ENCODE measurements around the gene NRAP. TPM values are rescaled to one million over a fixed set of nuclear protein-coding genes. Genes with fewer than 3 reads are reported as not detected.

NRAP gene
- total and polyA plus RNA-seq, 2 donors: 1.5 TPM; not detected in 1

DNA sequence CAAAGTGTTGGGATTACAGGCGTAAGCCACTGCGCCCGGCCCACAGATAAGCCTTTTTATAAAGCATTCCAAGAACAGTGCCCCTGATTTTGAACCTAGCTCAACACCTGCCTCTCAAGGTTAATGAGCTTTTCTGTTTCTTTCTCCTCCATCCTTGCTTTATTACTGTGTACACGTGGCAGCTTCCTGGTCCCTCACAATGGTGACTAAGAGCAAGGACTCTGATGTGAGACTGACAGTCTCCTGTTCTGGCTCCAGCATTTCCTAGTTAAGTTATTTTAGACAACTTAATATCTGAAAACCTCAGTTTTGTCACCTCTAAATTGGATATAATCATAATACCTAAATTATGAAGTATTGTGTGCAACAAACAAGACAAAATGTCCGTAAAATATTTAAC is 101.1 kb downstream of the NRAP start:
- Histone ChIP-seq H3K4me1 (ENCODE audit: insufficient read depth) (no peaks in the 10 kb centered on the region), H3K27ac (ENCODE audit: low read depth) (no peak overlapping the region), H3K36me3 (ENCODE audit: insufficient read depth) (no peaks in the 10 kb centered on the region), H3K4me3 (ENCODE audit: low read depth, low read length) (no peak overlapping the region)
- no peak for DNase-seq (ENCODE audit: extremely low spot score)
- WGBS: 91% methylated on average over 5 of the region's 5 CpGs

DNA sequence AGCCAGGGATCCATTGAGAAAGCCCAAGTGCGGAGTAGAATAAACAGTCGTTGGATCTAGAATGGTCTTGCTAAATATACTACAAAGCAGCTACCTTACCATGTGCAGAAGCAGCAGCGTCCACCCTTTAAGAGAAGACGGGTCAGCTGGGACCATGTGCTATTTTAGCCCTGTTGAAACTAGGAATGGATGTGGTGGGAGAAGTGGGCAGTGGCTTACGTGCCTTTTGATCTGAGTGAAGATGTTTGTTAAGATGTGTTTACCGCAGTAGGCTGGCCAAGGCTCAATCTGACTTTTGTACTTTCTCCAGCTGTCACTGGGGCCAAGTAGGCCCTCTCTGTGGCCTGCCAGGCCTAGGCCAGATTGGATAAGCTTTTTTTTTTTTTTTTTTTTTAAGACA is 101.8 kb downstream of the NRAP start:
- Histone ChIP-seq H3K4me1 (ENCODE audit: insufficient read depth) (no peaks in the 10 kb centered on the region), H3K4me3 (ENCODE audit: low read depth, low read length) (no peak overlapping the region), H3K36me3 (ENCODE audit: insufficient read depth) (no peaks in the 10 kb centered on the region), H3K27ac (ENCODE audit: low read depth) (no peak overlapping the region)
- WGBS: 48% methylated on average over 6 of the region's 6 CpGs
- DNase-seq (ENCODE audit: extremely low spot score): no peak

DNA sequence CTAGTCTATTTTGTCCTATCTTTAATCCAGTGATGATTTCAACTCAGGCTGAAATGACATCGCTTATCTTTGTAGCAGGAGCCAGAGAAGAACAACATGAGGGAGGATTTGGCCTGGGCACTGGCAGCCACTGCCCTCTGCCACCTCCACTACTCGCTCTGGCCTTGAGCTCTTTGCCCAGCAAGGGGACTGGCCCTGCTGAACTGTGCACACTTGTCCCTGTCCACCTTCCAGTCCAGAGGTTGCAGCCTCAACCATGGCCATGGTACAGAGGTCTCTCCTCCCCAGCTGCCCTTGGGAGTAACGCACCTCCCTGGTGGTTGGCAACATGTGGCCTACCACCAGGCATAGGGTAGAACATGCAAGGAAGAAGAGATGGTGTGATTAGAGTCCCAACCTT is 102.6 kb downstream of the NRAP start:
- DNase-seq (ENCODE audit: extremely low spot score): no peak
- WGBS: 79% methylated on average over 3 of the region's 3 CpGs
- no peaks in the 10 kb centered on the region for H3K4me1 ChIP-seq (ENCODE audit: insufficient read depth)
- H3K36me3 ChIP-seq (ENCODE audit: insufficient read depth): no peaks in the 10 kb centered on the region
- H3K27ac ChIP-seq (ENCODE audit: low read depth): peak overlapping the region; percentile 11
- H3K4me3 ChIP-seq (ENCODE audit: low read depth, low read length): no peak overlapping the region

DNA sequence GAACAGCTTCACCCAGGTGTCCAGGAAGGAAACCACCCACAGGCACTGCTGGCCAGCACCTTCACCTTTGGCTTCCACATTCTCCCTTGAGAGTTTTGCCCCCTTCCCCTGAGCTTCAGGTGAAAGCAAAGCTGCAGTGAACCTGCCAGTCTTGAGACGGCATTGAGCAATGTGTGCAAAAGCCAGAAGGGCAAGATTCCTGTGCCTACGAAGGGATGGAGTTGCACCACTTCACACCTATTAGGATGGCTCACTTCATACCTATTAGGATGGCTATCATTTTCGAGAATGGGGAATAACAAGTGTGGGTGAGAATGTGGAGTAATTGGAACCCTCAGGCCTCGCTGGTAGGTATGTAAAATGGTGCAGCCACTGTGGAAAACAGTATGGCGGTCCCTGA is 103.8 kb downstream of the NRAP start:
- DNase-seq (ENCODE audit: extremely low spot score): no peak
- H3K27ac ChIP-seq (ENCODE audit: low read depth): no peak overlapping the region
- no peak overlapping the region for H3K4me3 ChIP-seq (ENCODE audit: low read depth, low read length)
- H3K36me3 ChIP-seq (ENCODE audit: insufficient read depth): no peaks in the 10 kb centered on the region
- no peaks in the 10 kb centered on the region for H3K4me1 ChIP-seq (ENCODE audit: insufficient read depth)
- WGBS: 83% methylated on average over 5 of the region's 5 CpGs

DNA sequence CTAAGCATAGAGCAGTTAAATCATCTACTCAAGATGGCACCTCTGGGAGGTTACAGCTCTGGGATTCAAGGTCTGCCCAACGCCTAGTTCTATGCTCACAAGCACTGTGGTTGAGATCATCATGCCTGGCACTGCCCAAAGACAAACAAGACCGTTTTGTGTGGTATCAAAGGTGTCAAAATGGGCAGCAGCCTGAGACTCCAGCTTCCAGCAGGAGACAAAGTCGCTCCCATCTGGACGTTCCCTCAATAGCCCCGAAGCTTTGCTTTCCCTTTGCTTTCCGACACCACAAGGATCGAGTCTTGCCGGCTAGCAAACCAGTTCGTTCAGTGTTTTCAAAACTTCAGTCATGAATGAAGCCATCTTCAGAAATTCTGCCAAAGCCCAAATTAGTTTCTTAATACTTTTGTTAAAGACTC is 105.9 kb downstream of the NRAP start:
- no peak overlapping the region for H3K4me3 ChIP-seq (ENCODE audit: low read depth, low read length)
- H3K27ac ChIP-seq (ENCODE audit: low read depth): no peak overlapping the region

DNA sequence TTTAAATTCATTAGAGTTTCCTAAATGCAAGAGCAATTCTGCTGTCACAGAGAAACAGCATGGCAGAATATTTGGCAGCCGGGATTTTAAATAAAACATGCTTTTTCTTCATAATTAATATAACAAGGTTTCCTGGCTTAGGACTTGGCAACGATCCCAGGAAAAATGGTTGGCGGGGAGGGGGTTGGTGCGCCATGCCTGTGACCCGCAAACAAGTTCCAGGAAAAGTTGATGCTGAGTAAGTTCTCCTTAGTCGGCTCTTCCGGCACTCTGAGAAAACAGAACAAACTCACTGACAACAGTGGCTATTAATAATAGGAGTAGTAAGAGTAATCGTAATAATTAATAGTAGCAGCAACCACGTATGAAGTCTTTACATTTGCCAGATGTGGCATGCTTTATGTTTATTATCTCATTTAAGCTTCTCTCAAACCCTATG is 106.4 kb downstream of the NRAP start:
- DNase-seq (ENCODE audit: extremely low spot score): no peak
- H3K36me3 ChIP-seq (ENCODE audit: insufficient read depth): no peaks in the 10 kb centered on the region
- no peak overlapping the region for H3K4me3 ChIP-seq (ENCODE audit: low read depth, low read length)
- 36% methylated on average over 9 of the region's 9 CpGs for WGBS
- no peak overlapping the region for H3K27ac ChIP-seq (ENCODE audit: low read depth)
- no peaks in the 10 kb centered on the region for H3K4me1 ChIP-seq (ENCODE audit: insufficient read depth)

More for the DNA sequence above, 105.9 kb downstream of the NRAP start:
- Histone ChIP-seq H3K4me1 (ENCODE audit: insufficient read depth) (no peaks in the 10 kb centered on the region), H3K36me3 (ENCODE audit: insufficient read depth) (no peaks in the 10 kb centered on the region)
- 49% methylated on average over 9 of the region's 9 CpGs for WGBS
- no peak for DNase-seq (ENCODE audit: extremely low spot score)

DNA sequence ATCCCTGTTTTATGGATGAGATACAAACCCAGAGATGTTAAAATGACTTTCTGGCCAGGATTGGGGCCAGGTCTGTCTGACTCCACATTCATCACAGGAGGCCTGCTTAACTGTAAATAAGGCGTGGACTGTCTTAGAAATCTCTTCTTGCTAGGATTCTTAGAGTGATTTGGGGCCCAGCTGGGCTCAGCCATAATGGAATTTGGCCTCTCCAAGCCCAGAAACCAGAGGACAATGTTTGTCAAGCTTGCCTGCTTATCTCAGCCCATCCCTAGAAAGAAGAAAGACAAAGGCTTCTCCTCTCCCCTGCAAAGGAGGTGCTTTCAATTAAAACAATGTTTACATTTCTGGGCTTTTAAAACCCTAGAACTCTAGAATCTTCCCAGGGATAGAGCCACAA is 108.1 kb downstream of the NRAP start:
- H3K4me1 ChIP-seq (ENCODE audit: insufficient read depth): no peaks in the 10 kb centered on the region
- H3K36me3 ChIP-seq (ENCODE audit: insufficient read depth): no peaks in the 10 kb centered on the region
- 91% methylated on average over 1 of the region's 1 CpG for whole genome bisulfite sequencing

DNA sequence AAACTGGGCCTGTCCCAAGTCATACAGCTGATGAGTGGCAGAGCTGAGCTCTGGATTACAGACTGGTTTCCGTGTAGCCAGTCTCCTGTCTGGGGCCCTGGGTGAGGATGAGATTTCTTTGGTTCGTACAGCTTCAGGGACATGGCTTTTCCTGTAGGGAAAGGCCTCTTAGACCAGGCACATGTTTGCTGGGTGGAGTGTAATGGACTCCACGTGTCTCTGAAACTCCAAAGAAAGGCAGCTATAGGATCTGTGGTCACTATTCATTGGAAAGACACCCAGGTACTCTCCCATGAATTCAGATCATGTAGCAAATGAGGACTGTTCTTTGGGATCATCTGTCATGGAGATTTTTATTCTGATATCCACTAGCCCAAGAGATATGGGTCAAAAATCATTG is 108.6 kb downstream of the NRAP start:
- Histone ChIP-seq H3K27ac (ENCODE audit: low read depth) (no peak overlapping the region), H3K36me3 (ENCODE audit: insufficient read depth) (no peaks in the 10 kb centered on the region), H3K4me3 (ENCODE audit: low read depth, low read length) (no peak overlapping the region), H3K4me1 (ENCODE audit: insufficient read depth) (no peaks in the 10 kb centered on the region)
- WGBS: 95% methylated on average over 3 of the region's 3 CpGs
- DNase-seq (ENCODE audit: extremely low spot score): no peak

More for the DNA sequence above, 108.1 kb downstream of the NRAP start:
- no peak overlapping the region for H3K27ac ChIP-seq (ENCODE audit: low read depth)
- no peak overlapping the region for H3K4me3 ChIP-seq (ENCODE audit: low read depth, low read length)
- DNase-seq (ENCODE audit: extremely low spot score): no peak

DNA sequence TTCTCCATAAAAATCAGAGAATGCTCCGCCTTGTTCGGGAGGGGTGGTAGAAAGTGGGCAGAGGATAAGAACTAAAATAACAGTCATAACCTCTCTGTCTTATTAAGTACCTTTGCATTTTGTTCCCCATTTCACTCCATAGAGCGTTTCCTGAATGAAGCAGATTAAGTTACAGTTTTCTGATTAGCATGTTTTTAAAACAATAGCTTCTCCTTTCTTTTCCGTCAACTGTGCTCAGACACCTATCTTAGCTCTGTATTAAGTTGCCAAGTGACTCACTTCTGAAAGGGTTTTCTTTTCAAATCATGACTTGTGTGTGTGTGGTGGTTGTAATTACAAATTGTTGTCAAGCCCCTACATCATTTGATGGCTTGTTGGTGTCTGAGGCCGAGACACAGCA is 109.6 kb downstream of the NRAP start:
- Histone ChIP-seq H3K36me3 (ENCODE audit: insufficient read depth) (no peaks in the 10 kb centered on the region), H3K4me3 (ENCODE audit: low read depth, low read length) (no peak overlapping the region), H3K4me1 (ENCODE audit: insufficient read depth) (no peaks in the 10 kb centered on the region), H3K27ac (ENCODE audit: low read depth) (no peak overlapping the region)
- WGBS: 78% methylated on average over 5 of the region's 5 CpGs
- no peak for DNase-seq (ENCODE audit: extremely low spot score)

DNA sequence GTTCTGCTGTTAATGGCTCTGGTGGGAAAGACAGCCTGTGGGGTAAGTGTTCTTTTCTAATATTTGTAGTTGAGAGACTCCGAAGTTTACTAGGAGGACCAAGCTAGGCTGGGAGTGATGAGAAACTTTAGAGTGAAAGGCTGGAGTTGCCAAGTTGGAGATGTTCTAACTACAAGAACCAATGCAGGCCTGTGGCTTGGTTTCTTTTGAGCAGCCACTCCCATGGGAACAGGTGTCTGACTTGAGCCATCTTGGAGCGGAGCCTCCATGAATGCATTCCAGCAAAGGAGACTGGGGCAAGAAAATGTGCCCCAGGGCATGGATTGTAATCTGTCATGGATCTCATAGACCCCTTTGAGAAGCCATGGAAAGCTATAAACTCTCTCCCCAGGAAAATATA is 110.7 kb downstream of the NRAP start:
- no peak overlapping the region for H3K27ac ChIP-seq (ENCODE audit: low read depth)
- H3K4me3 ChIP-seq (ENCODE audit: low read depth, low read length): no peak overlapping the region
- no peaks in the 10 kb centered on the region for H3K36me3 ChIP-seq (ENCODE audit: insufficient read depth)
- whole genome bisulfite sequencing: 92% methylated on average over 2 of the region's 2 CpGs
- DNase-seq (ENCODE audit: extremely low spot score): no peak
- no peaks in the 10 kb centered on the region for H3K4me1 ChIP-seq (ENCODE audit: insufficient read depth)

DNA sequence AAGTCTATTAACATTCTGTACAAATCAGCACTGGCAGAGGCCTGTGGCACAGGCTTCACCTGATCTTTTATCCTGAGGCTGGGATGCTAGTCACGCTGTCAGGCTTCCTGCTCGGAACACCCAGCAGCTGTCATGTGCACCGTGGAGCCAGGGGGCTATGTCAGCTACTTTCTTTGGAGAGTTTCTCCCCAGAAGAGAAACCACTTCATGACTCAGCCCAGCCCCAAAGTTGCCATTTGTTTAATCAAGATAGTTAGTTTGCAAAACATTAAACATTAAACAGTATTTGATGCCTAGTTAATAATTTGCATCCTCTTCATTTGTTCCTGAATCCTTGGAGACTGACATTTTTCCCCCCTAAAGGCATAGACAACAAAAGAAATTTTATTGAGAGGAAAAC is 111.1 kb downstream of the NRAP start, which contains the start of gene HABP2:
Gene HABP2 (plus strand): TSS at position 353 of the 400 bp plus-strand sequence. CDS start 69 bp downstream, outside the sequence.
- Histone ChIP-seq H3K4me1 (ENCODE audit: insufficient read depth) (no peaks in the 10 kb centered on the region), H3K4me3 (ENCODE audit: low read depth, low read length) (no peak within 1 kb of the TSS), H3K36me3 (ENCODE audit: insufficient read depth) (no peaks in the 10 kb centered on the region), H3K27ac (ENCODE audit: low read depth) (no peak within 1 kb of the TSS)
- no peak for DNase-seq (ENCODE audit: extremely low spot score)
- WGBS: 60% methylated on average over 3 of the region's 3 CpGs

DNA sequence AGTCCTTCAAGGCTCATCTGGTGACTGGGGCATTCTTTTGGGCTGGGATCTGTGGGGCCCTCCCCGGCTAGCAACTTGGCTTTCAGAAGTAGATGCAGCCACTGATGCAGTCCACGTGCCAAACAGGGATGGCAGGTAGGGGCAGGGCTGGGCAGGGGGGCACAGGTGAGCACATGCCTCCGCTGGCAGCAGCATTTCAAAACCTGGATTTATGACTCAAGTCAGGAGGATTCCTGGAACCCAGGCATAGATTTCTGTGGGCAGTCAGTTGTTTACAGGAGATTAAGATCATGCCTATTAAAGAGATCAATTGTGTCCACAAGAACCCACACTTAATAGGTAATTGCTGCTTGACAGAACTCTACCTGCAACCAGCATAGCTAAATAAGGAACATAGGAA is 111.8 kb downstream of the NRAP start:
- DNase-seq (ENCODE audit: extremely low spot score): no peak
- 86% methylated on average over 3 of the region's 3 CpGs for WGBS
- Histone ChIP-seq H3K27ac (ENCODE audit: low read depth) (no peak overlapping the region), H3K4me3 (ENCODE audit: low read depth, low read length) (no peak overlapping the region), H3K4me1 (ENCODE audit: insufficient read depth) (no peaks in the 10 kb centered on the region), H3K36me3 (ENCODE audit: insufficient read depth) (no peaks in the 10 kb centered on the region)

DNA sequence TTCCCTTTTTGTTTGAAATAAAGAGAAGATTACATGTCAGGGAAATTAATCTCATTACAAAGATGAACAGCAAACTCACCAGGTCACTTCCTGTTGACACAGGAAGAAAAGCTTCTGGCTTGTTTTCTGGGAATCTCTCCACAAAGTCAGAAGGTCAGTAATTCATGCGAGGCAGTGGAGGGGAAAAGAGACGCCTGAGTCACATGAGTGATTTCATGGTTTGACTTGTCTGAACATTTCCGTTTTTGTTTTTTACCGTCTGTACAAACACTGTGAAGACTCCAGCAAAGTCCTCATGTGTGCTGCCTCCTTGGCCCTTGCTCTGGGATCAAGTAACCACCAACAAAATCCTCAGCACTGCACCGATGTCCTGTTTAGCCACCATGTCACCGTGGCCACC is 113.5 kb downstream of the NRAP start:
- no peaks in the 10 kb centered on the region for H3K4me1 ChIP-seq (ENCODE audit: insufficient read depth)
- no peak overlapping the region for H3K27ac ChIP-seq (ENCODE audit: low read depth)
- WGBS: 48% methylated on average over 6 of the region's 6 CpGs

DNA sequence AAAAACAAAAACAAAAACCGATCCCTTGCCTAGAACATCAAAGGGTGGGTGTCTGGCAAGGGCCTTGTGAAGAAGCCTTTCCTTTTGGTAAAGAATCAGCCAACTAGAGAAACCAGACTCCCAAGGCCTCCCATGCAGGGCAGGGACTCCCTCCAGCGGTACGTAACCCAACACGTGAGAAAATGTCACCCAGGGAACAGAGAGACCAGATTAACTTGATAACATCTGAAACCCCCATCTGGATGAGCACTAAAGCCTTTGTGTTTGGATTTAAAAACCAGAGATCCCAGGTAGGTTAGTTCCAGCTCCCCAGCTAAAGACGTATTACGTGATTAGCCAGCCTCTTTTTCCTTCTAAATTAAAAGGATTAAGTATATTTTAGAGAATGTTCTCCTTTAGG is 114.0 kb downstream of the NRAP start:
- Histone ChIP-seq H3K4me1 (ENCODE audit: insufficient read depth) (no peaks in the 10 kb centered on the region), H3K36me3 (ENCODE audit: insufficient read depth) (no peaks in the 10 kb centered on the region), H3K4me3 (ENCODE audit: low read depth, low read length) (no peak overlapping the region), H3K27ac (ENCODE audit: low read depth) (no peak overlapping the region)
- DNase-seq (ENCODE audit: extremely low spot score): no peak
- WGBS: 84% methylated on average over 6 of the region's 6 CpGs

More for the DNA sequence above, 113.5 kb downstream of the NRAP start:
- no peak for DNase-seq (ENCODE audit: extremely low spot score)
- Histone ChIP-seq H3K4me3 (ENCODE audit: low read depth, low read length) (no peak overlapping the region), H3K36me3 (ENCODE audit: insufficient read depth) (no peaks in the 10 kb centered on the region)

DNA sequence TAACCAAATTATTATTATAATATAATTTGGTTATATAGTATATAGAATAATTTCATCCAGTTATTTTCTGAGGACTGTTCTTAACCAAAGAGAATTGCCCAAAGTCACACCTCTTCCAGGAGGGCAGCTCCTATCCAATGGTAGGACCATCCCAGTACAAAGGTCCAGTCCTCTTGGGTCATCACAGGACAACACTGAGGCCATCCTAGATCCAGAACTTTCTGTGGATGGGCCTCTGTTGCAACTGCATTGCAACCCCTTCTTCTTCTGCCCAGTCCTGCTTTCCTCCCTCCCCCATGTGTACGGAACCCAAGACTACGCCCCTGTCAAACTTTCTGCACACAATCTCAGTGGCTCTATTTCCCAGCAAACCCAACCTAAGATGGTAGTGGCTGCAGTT is 116.4 kb downstream of the NRAP start:
- Histone ChIP-seq H3K4me3 (ENCODE audit: low read depth, low read length) (no peak overlapping the region), H3K36me3 (ENCODE audit: insufficient read depth) (no peaks in the 10 kb centered on the region), H3K4me1 (ENCODE audit: insufficient read depth) (no peaks in the 10 kb centered on the region), H3K27ac (ENCODE audit: low read depth) (no peak overlapping the region)
- WGBS: 97% methylated on average over 2 of the region's 2 CpGs
- no peak for DNase-seq (ENCODE audit: extremely low spot score)
